ENCODE data around the gene FICD.

The FICD gene

DNA sequence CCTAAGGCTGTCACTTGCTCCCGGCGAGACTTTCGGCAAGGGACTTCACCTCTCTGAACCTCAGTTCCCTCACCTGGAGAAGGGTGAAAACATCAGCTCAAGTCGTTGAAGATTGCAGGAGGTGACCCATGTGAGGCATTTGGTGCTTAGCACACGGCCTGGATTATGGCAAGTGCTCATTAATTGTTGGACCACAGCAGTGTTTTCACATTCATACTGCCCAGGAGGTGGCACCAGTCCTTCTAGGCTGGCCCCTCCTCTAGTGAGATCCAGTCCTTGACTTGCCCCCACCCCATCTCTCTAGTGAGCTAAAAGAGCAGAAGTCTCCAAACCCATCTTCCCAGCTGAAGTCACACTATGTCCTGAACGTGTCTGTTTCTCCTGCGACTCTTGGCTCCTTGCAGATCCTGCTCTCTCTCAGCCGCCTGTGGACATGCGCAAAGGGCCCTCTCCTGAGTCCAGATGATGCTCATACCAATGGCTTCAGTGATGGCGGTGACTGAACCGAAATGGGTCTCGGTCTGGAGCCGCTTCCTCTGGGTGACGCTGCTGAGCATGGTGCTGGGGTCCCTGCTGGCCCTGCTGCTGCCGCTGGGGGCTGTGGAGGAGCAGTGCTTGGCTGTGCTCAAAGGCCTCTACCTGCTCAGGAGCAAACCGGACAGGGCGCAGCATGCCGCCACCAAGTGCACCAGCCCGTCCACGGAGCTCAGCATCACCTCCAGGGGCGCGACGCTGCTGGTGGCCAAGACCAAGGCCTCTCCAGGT, 1.6 kb downstream of the FICD start:
- Mint-ChIP-seq H3K27me3 (ENCODE audit: low read depth) (no peaks in the 10 kb centered on the region), H3K27ac (no peak overlapping the region), H3K36me3 (ENCODE audit: low read depth) (peaks cover 29% of the 10 kb centered on the region), H3K4me1 (peaks cover 10% of the 10 kb centered on the region), H3K4me3 (peak overlapping the region; percentile 90 to 96 (median 94)), H3K9me3 (no peaks in the 10 kb centered on the region)
- TF ChIP-seq, protein P1, sequence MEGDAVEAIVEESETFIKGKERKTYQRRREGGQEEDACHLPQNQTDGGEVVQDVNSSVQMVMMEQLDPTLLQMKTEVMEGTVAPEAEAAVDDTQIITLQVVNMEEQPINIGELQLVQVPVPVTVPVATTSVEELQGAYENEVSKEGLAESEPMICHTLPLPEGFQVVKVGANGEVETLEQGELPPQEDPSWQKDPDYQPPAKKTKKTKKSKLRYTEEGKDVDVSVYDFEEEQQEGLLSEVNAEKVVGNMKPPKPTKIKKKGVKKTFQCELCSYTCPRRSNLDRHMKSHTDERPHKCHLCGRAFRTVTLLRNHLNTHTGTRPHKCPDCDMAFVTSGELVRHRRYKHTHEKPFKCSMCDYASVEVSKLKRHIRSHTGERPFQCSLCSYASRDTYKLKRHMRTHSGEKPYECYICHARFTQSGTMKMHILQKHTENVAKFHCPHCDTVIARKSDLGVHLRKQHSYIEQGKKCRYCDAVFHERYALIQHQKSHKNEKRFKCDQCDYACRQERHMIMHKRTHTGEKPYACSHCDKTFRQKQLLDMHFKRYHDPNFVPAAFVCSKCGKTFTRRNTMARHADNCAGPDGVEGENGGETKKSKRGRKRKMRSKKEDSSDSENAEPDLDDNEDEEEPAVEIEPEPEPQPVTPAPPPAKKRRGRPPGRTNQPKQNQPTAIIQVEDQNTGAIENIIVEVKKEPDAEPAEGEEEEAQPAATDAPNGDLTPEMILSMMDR (IDR thresholded peaks at IDR 0.05; ENCODE audit: unreplicated experiment in 3 of 3) = no peak

DNA sequence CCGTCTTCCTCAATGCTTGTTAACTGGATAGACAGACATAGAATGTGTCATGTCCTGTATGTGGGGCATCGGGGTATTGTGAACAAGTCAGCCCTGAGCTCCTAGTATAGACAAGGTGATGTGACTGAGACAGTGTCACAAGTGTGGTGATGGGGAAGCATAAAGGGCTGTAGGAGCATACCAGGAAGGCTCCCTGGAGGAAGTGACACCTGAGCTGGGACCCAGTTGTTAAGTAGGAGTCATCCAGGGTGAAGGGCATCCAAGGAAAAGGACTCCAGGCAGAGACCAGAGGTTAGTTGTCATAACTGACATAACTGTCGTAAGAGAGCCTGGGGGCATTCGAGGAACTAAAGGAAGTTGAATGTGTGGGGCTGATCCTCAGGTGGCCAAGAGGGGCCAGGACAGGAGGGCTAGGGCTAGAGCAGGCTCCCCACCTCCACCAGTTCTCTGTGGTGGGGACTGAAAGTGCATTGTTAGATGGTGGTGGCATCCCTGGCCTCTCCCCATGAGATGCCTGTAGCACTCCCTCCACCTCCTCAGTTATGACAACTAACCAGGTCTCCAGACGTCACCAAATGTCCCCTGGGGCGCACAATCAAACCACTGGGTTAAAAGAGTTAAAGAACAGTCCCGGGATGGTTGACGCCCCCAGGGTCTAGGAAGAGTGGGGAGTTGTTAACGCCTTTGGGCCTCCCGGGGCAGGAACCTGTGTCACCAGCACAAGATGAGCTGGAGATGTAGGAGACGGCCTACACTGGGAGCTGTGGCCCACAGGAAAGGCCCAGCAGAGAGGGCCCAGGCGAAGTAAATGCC, 2.4 kb downstream of the FICD start:
- H3K4me3 Mint-ChIP-seq = peak overlapping the region; percentile 90 to 96 (median 94)
- peaks cover 37% of the 10 kb centered on the region for H3K36me3 Mint-ChIP-seq (ENCODE audit: low read depth)
- H3K4me1 Mint-ChIP-seq = peaks cover 16% of the 10 kb centered on the region
- TF ChIP-seq, protein P1 (IDR thresholded peaks at IDR 0.05; ENCODE audit: unreplicated experiment in 3 of 3) = no peak
- H3K27me3 Mint-ChIP-seq (ENCODE audit: low read depth) = no peaks in the 10 kb centered on the region
- no peaks in the 10 kb centered on the region for H3K9me3 Mint-ChIP-seq
- H3K27ac Mint-ChIP-seq = no peak overlapping the region

DNA sequence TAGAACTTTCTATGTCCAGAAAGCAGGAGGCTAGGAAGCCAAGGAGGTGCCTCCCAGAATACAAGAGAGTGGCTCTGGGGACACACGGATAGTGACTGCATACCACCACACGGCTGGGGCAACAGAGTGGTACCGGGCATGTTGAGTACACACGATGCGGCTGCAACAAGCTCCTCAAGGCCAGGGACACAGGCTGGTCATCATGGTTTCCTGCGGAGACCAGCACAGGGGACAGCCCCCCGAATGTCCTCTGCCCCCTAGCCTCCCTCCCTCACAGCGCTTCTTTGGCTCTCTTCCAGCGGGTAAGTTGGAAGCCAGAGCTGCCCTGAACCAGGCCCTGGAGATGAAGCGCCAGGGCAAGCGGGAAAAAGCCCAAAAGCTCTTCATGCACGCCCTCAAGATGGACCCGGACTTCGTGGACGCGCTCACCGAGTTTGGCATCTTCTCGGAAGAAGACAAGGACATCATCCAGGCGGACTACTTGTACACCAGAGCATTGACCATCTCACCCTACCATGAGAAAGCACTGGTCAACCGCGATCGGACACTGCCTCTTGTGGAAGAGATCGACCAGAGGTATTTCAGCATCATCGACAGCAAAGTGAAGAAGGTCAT, 3.1 kb downstream of the FICD start:
- Mint-ChIP-seq H3K27ac (no peak overlapping the region), H3K36me3 (ENCODE audit: low read depth) (peaks cover 41% of the 10 kb centered on the region), H3K9me3 (no peaks in the 10 kb centered on the region), H3K4me1 (peaks cover 20% of the 10 kb centered on the region), H3K27me3 (ENCODE audit: low read depth) (no peaks in the 10 kb centered on the region), H3K4me3 (peak overlapping the region in 2 of 3 experiments; percentile 56 to 75)
- TF ChIP-seq, protein P1 (IDR thresholded peaks at IDR 0.05; ENCODE audit: unreplicated experiment in 3 of 3) = no peak

DNA sequence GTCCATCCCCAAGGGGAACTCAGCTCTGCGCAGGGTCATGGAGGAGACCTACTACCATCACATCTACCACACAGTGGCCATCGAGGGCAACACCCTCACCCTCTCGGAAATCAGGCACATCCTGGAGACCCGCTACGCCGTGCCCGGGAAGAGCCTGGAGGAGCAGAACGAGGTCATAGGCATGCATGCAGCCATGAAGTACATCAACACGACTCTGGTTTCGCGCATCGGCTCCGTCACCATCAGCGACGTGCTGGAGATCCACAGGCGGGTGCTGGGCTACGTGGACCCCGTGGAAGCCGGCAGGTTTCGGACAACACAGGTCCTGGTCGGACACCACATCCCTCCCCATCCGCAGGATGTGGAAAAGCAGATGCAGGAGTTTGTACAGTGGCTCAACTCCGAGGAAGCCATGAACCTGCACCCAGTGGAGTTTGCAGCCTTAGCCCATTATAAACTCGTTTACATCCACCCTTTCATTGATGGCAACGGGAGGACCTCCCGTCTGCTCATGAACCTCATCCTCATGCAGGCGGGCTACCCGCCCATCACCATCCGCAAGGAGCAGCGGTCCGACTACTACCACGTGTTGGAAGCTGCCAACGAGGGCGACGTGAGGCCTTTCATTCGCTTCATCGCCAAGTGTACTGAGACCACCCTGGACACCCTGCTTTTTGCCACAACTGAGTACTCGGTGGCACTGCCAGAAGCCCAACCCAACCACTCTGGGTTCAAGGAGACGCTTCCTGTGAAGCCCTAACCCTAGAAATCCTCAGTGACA, 3.8 kb downstream of the FICD start:
- TF ChIP-seq, protein P1 (IDR thresholded peaks at IDR 0.05; ENCODE audit: unreplicated experiment in 3 of 3) = no peak

DNA sequence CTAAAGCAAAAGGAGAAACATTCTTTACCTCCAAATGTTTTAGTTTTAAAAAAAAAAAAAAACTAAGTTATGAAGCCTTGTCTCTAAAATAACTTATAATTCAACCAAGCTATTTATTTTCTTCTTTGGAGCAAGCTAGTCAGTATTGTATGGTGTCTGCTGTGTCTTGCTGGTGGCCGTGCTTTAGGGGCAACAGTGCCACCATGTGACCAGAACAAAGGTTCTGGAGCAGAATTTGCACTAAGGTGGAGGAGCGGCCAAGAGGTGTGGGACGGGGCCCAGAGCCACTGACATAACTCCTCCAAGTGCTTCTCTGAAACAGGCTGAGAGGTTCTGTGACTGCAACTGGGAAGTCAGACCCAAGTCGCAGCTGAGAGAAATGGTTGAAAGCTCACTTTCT, 4.5 kb downstream of the FICD start:
- Mint-ChIP-seq H3K4me3 (no peak overlapping the region), H3K4me1 (peaks cover 26% of the 10 kb centered on the region), H3K9me3 (no peaks in the 10 kb centered on the region), H3K27me3 (ENCODE audit: low read depth) (no peaks in the 10 kb centered on the region), H3K36me3 (ENCODE audit: low read depth) (peaks cover 53% of the 10 kb centered on the region), H3K27ac (no peak overlapping the region)
- TF ChIP-seq, protein P1 (IDR thresholded peaks at IDR 0.05; ENCODE audit: unreplicated experiment in 3 of 3) = no peak

More for the DNA sequence above, 3.8 kb downstream of the FICD start:
- Mint-ChIP-seq H3K36me3 (ENCODE audit: low read depth) (peaks cover 48% of the 10 kb centered on the region), H3K4me3 (peak overlapping the region in 2 of 3 experiments; percentile 56 to 75), H3K4me1 (peaks cover 26% of the 10 kb centered on the region), H3K27ac (no peak overlapping the region), H3K27me3 (ENCODE audit: low read depth) (no peaks in the 10 kb centered on the region), H3K9me3 (no peaks in the 10 kb centered on the region)

All from nephron (organoid).